ENCODE data around the gene SVOP. TPM values are rescaled to one million over a fixed set of nuclear protein-coding genes. Genes with fewer than 3 reads are reported as not detected.

The SVOP gene
- total RNA-seq, 4 donors from 2014 or later: 0.18 to 1.2 TPM; not detected in 2

DNA sequence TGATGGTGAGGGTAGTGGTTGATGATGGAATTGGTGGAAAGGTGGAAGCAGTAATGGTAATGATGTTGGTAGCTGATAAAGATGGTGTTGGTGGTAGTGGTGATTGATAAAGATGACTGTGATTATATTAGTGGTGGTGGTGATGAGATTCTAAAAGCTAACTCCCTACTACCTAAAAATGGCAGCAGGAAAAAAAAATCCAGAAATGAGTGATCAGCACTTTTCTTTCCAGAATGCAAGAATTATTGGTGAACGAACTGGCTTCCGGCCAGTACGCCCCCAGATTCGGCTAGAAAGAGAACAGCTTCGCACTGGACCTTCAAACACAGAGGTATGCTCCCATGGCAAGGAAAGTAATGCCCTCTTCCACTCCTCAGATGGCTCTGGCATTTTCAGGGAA, 121.7 kb downstream of the SVOP start:
- Histone ChIP-seq H3K36me3 (no peaks in the 10 kb centered on the region), H3K4me3 (no peak overlapping the region), H3K27me3 (no peaks in the 10 kb centered on the region), H3K9me3 (no peaks in the 10 kb centered on the region), H3K27ac (no peak overlapping the region), H3K4me1 (no peaks in the 10 kb centered on the region)
- no peak for DNase-seq
- TF ChIP-seq POLR2A (IDR thresholded peaks at IDR 0.05): no peak
- TF ChIP-seq, protein P1, sequence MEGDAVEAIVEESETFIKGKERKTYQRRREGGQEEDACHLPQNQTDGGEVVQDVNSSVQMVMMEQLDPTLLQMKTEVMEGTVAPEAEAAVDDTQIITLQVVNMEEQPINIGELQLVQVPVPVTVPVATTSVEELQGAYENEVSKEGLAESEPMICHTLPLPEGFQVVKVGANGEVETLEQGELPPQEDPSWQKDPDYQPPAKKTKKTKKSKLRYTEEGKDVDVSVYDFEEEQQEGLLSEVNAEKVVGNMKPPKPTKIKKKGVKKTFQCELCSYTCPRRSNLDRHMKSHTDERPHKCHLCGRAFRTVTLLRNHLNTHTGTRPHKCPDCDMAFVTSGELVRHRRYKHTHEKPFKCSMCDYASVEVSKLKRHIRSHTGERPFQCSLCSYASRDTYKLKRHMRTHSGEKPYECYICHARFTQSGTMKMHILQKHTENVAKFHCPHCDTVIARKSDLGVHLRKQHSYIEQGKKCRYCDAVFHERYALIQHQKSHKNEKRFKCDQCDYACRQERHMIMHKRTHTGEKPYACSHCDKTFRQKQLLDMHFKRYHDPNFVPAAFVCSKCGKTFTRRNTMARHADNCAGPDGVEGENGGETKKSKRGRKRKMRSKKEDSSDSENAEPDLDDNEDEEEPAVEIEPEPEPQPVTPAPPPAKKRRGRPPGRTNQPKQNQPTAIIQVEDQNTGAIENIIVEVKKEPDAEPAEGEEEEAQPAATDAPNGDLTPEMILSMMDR (IDR thresholded peaks at IDR 0.05): no peak

DNA sequence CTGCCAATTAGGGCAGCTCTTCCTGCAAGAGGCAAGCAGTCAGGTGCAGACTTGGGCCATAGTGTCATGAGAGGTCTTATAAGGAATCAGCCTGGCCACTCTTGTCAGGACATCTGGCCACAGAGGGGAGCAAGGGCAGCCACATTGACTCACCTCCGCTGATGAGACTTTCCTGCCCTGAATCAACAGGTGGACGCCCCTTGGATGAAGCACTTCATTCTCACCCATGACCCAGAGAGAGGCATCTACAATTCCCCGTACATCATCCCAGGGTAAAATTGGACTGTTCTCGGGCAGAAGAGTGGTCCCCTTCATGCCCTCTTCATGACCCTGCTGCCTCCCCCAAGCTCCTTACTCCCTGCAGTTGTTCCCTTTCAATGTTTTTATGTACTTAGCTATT, 124.1 kb downstream of the SVOP start:
- Histone ChIP-seq H3K4me3 (no peak overlapping the region), H3K36me3 (no peaks in the 10 kb centered on the region), H3K27me3 (no peaks in the 10 kb centered on the region), H3K27ac (no peak overlapping the region), H3K4me1 (no peaks in the 10 kb centered on the region), H3K9me3 (no peaks in the 10 kb centered on the region)
- TF ChIP-seq POLR2A (IDR thresholded peaks at IDR 0.05): no peak
- TF ChIP-seq, protein P1 (IDR thresholded peaks at IDR 0.05): no peak
- no peak for DNase-seq

DNA sequence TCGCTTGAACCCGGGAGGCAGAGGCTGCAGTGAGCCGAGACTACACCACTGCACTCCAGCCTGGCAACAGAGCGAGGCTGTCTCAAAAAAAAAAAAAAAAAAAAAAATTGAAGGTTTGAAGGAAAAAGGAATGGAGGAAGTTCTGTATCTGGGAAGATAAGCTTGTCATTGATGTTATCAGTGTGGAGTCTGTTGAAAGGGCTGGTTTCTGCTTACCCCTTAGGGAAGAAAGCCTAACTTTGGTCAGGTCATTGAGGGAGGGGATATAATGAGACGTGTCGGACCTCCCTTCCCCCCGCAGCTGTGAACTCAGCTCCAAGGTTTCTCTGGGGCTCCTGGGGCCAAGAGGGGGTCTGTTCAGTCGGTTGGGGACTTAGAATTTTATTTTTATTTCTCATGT, 124.5 kb downstream of the SVOP start:
- Histone ChIP-seq H3K4me1 (no peaks in the 10 kb centered on the region), H3K9me3 (no peaks in the 10 kb centered on the region), H3K27ac (no peak overlapping the region), H3K27me3 (no peaks in the 10 kb centered on the region), H3K36me3 (no peaks in the 10 kb centered on the region), H3K4me3 (no peak overlapping the region)
- TF ChIP-seq, protein P1 (IDR thresholded peaks at IDR 0.05): no peak
- TF ChIP-seq POLR2A (IDR thresholded peaks at IDR 0.05): no peak
- no peak for DNase-seq

DNA sequence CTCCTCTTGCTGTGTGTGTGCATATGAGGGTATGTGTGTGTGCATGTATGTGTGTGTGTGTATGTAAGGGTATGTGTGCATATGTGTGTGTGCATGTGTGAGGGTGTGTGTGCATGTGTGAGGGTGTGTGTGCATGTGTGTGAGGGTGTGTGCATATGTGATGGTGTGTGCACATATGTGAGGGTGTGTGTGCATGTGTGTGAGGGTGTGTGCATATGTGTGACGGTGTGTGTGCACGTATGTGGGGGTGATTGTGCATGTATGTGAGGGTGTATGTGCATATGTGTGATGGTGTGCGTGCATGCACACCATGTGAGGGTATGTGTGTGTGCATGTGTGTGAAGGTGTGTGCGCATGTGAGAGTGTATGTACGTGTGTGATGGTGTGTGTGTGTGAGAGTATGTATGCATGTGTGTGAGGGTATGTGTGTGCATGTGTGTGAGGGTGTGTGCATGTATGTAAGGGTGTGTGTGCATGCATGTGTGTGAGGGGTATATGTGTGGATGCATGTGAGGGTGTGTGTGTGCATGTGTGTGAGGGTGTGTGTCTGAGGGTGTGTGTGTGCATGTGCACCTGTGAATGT, 125.6 kb downstream of the SVOP start:
- Histone ChIP-seq H3K4me3 (no peak overlapping the region), H3K27me3 (no peaks in the 10 kb centered on the region)
- no peak for TF ChIP-seq POLR2A (IDR thresholded peaks at IDR 0.05)

DNA sequence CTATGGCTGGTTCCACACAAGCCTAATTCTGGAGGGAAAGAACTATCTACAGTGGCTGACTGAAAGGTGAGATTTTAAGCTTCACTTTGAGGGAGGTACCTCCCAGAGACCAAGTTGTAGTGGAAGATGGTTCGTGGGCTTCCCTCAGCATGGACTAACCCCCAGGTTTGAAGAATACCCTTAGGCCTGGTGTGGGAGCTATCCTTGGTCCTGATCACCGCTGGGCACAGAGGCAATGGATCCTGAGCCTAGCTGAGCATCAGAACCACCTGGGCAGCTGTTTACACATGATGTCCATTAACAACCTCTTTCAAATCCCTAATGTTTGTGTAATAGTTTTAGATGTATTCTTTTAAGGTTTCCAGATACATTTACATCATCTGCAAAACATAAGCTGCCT, 130.7 kb downstream of the SVOP start:
- H3K9me3 ChIP-seq: no peaks in the 10 kb centered on the region
- no peaks in the 10 kb centered on the region for H3K27me3 ChIP-seq
- no peak for TF ChIP-seq POLR2A (IDR thresholded peaks at IDR 0.05)
- TF ChIP-seq, protein P1 (IDR thresholded peaks at IDR 0.05): no peak
- no peaks in the 10 kb centered on the region for H3K4me1 ChIP-seq
- DNase-seq: no peak
- H3K4me3 ChIP-seq: no peak overlapping the region
- no peak overlapping the region for H3K27ac ChIP-seq
- no peaks in the 10 kb centered on the region for H3K36me3 ChIP-seq

More for the DNA sequence above, 125.6 kb downstream of the SVOP start:
- H3K27ac ChIP-seq: no peak overlapping the region
- no peaks in the 10 kb centered on the region for H3K9me3 ChIP-seq
- H3K4me1 ChIP-seq: no peaks in the 10 kb centered on the region
- no peak for DNase-seq
- H3K36me3 ChIP-seq: no peaks in the 10 kb centered on the region

DNA sequence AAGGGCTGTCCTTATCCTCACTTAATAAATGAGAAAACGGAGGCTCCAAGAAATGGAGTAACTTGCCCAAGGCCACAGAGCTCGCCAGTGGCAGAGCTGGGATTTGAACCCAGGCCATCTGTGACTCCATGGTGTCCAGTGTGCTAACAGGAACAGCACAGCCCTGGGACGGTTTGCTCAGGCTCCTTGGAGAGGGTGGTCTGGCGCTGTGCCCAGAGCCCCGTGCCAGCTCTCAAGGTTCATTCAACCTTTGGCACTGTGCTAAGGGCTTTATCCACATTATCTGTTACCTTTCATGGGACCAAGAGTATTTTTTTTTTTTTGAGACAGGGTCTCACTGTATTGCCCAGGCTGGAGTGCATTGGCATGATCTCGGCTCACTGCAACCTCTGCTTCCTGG, 132.8 kb downstream of the SVOP start:
- no peaks in the 10 kb centered on the region for H3K9me3 ChIP-seq
- no peak for DNase-seq
- no peak overlapping the region for H3K4me3 ChIP-seq
- H3K4me1 ChIP-seq: no peaks in the 10 kb centered on the region
- H3K27me3 ChIP-seq: no peaks in the 10 kb centered on the region
- TF ChIP-seq, protein P1 (IDR thresholded peaks at IDR 0.05): no peak
- no peak for TF ChIP-seq POLR2A (IDR thresholded peaks at IDR 0.05)
- H3K36me3 ChIP-seq: no peaks in the 10 kb centered on the region
- H3K27ac ChIP-seq: no peak overlapping the region

All from Peyer's patch (tissue), 4 donors.